Neural cell (in vitro differentiated cells): ENCODE measurements around the gene GOLGA8M.
"Not testable (repeated sequence)": the region's sequence is repeated elsewhere in the genome, so short reads cannot be mapped to it uniquely, and the experiment has no call there.

Experiments
- EP300 ChIP-seq: fragments of 450-650 bp; conservative IDR thresholded peaks from 2 replicates; pipeline ENCODE4 v1.6.1; 2014; ENCODE audit warnings: antibody characterized with exemption, mild to moderate bottlenecking, moderate library complexity; ENCODE audit not compliant: poor library complexity, severe bottlenecking
- EZH2 ChIP-seq: fragments of 200-600, 300-800 bp; shearing (Covaris generic), sonication (generic); IDR thresholded peaks from 2 replicates; pipeline ENCODE4 v1.6.1; 2014; ENCODE audit warnings: antibody characterized with exemption, low read length, borderline replicate concordance, mild to moderate bottlenecking; ENCODE audit not compliant: insufficient read depth, poor library complexity, severe bottlenecking
- MXI1 ChIP-seq: fragments of 450-650 bp; conservative IDR thresholded peaks from 2 replicates; pipeline ENCODE4 v1.6.1; 2014; ENCODE audit warnings: antibody characterized with exemption, mild to moderate bottlenecking; ENCODE audit not compliant: poor library complexity, severe bottlenecking
- POLR2AphosphoS5 ChIP-seq: IDR thresholded peaks from 2 replicates; pipeline ENCODE4 v1.6.1; 2012
- RAD21 ChIP-seq: fragments of 450-650 bp; conservative IDR thresholded peaks from 2 replicates; pipeline ENCODE4 v1.6.1; 2014; ENCODE audit warnings: antibody characterized with exemption, mild to moderate bottlenecking, moderate library complexity
- SMC3 ChIP-seq: fragments of 450-650 bp; conservative IDR thresholded peaks from 2 replicates; pipeline ENCODE4 v1.6.1; 2014; ENCODE audit warnings: antibody characterized with exemption, mild to moderate bottlenecking, moderate library complexity; ENCODE audit not compliant: poor library complexity
- TAF1 ChIP-seq: IDR thresholded peaks from 2 replicates; pipeline ENCODE4 v1.6.1; 2012; ENCODE audit warnings: low read depth
- TF ChIP-seq, protein P1 (sequence below): fragments of 450-650 bp; IDR thresholded peaks from 2 replicates; pipeline ENCODE4 v1.5.1; 2014; ENCODE audit warnings: antibody characterized with exemption, mild to moderate bottlenecking, moderate library complexity; ENCODE audit not compliant: poor library complexity, severe bottlenecking
- TF ChIP-seq, protein P2 (sequence below): IDR thresholded peaks from 2 replicates; pipeline ENCODE4 v1.6.1; 2012; ENCODE audit warnings: borderline replicate concordance

DNA sequence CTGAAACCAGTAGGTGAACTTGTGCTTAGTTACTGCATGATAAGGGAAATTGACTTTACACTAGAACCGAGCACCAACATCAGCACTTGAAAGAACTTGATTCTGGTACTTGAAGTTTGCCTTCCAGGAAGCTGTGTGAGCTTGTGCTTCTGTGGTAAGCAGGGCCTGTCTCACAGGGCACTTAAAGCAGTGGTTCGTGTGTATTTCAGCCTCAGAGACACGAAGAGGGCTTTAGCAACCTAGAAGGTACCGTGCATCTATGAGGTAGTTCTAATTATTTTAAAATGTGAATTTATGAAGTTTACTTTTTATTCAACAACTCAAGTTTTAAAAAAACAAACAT is 56.2 kb downstream of the GOLGA8M start:
- TF ChIP-seq, protein P1, sequence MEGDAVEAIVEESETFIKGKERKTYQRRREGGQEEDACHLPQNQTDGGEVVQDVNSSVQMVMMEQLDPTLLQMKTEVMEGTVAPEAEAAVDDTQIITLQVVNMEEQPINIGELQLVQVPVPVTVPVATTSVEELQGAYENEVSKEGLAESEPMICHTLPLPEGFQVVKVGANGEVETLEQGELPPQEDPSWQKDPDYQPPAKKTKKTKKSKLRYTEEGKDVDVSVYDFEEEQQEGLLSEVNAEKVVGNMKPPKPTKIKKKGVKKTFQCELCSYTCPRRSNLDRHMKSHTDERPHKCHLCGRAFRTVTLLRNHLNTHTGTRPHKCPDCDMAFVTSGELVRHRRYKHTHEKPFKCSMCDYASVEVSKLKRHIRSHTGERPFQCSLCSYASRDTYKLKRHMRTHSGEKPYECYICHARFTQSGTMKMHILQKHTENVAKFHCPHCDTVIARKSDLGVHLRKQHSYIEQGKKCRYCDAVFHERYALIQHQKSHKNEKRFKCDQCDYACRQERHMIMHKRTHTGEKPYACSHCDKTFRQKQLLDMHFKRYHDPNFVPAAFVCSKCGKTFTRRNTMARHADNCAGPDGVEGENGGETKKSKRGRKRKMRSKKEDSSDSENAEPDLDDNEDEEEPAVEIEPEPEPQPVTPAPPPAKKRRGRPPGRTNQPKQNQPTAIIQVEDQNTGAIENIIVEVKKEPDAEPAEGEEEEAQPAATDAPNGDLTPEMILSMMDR, result not testable (repeated sequence)
- TF ChIP-seq SMC3, EZH2, EP300, POLR2AphosphoS5, TAF1, MXI1, RAD21: not testable (repeated sequence)
- TF ChIP-seq, protein P2, sequence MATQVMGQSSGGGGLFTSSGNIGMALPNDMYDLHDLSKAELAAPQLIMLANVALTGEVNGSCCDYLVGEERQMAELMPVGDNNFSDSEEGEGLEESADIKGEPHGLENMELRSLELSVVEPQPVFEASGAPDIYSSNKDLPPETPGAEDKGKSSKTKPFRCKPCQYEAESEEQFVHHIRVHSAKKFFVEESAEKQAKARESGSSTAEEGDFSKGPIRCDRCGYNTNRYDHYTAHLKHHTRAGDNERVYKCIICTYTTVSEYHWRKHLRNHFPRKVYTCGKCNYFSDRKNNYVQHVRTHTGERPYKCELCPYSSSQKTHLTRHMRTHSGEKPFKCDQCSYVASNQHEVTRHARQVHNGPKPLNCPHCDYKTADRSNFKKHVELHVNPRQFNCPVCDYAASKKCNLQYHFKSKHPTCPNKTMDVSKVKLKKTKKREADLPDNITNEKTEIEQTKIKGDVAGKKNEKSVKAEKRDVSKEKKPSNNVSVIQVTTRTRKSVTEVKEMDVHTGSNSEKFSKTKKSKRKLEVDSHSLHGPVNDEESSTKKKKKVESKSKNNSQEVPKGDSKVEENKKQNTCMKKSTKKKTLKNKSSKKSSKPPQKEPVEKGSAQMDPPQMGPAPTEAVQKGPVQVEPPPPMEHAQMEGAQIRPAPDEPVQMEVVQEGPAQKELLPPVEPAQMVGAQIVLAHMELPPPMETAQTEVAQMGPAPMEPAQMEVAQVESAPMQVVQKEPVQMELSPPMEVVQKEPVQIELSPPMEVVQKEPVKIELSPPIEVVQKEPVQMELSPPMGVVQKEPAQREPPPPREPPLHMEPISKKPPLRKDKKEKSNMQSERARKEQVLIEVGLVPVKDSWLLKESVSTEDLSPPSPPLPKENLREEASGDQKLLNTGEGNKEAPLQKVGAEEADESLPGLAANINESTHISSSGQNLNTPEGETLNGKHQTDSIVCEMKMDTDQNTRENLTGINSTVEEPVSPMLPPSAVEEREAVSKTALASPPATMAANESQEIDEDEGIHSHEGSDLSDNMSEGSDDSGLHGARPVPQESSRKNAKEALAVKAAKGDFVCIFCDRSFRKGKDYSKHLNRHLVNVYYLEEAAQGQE, result not testable (repeated sequence)
